Measurements from ENCODE around the gene SMPD4. TPM values are rescaled to one million over a fixed set of nuclear protein-coding genes. Genes with fewer than 3 reads are reported as not detected.
"Not testable (repeated sequence)": the region's sequence is repeated elsewhere in the genome, so short reads cannot be mapped to it uniquely, and the experiment has no call there.

Gene SMPD4
- total and polyA plus RNA-seq, 2 donors (not counting 1 experiment from before 2014, with no cell fraction given) = 63.8 to 80.6 TPM

- H3K36me3 ChIP-seq (replicated peaks in 1 of 2; ENCODE audit: control extremely low read depth in 1 of 2, control insufficient read depth in 1 of 2, extremely low read depth in 1 of 2, insufficient read depth in 2 of 2, low read length in 1 of 2); DNase-seq; H3K4me1 Mint-ChIP-seq; H3K27ac ChIP-seq (ENCODE audit: low read length in 2 of 2); H2AFZ ChIP-seq (ENCODE audit: insufficient read depth, low read depth, low read length, poor library complexity, severe bottlenecking); intact Hi-C loops (cut with micrococcal nuclease); H3K4me1 ChIP-seq (ENCODE audit: control insufficient read depth in 2 of 2, insufficient read depth in 2 of 2, low read length in 2 of 2); H3K9me3 ChIP-seq (ENCODE audit: control extremely low read depth in 1 of 3, control insufficient read depth in 2 of 3, insufficient read depth in 1 of 3, low read length in 2 of 3); H3K4me3 ChIP-seq (ENCODE audit: control extremely low read depth in 1 of 5, extremely low read depth in 1 of 5, insufficient read depth in 1 of 5, low read depth in 2 of 5, low read length in 4 of 5); ATAC-seq (ENCODE audit: low read depth); H3K27me3 ChIP-seq (replicated peaks in 1 of 4; ENCODE audit: control extremely low read depth in 1 of 4, control insufficient read depth in 3 of 4, insufficient read depth in 4 of 4, low read length in 3 of 4); POLR2A ChIA-PET; H3K4me2 ChIP-seq (replicated peaks; ENCODE audit: low read depth, low read length, poor library complexity, severe bottlenecking); H3K79me2 ChIP-seq (ENCODE audit: control insufficient read depth, insufficient read depth, low read length); H3K9ac ChIP-seq (ENCODE audit: low read length); H4K20me1 ChIP-seq (ENCODE audit: control insufficient read depth, insufficient read depth, low read length, poor library complexity, severe bottlenecking); H3K4me3 Mint-ChIP-seq; H3K27me3 Mint-ChIP-seq; H3K27ac Mint-ChIP-seq; H3K9me3 Mint-ChIP-seq (ENCODE audit: insufficient read depth); CTCF ChIA-PET: not testable (repeated sequence)
- WGBS (ENCODE audit: insufficient coverage) = no CpG with 5 or more reads among the region's 7 CpGs
Observed at GRCh38 chr2:130202518-130202917, 21.1 kb upstream of the SMPD4 start.

GRCh38 chr2:130198343-130198742 lies 16.9 kb upstream of the SMPD4 start, which contains the start of gene TUBA3E:
Gene TUBA3E, minus strand, starts transcription at chr2:130198439. Its CDS starts 79 bp downstream, at chr2:130198360.
- Mint-ChIP-seq H3K4me1 (no peaks in the 10 kb centered on the region), H3K27ac (no peak within 1 kb of the TSS), H3K9me3 (ENCODE audit: insufficient read depth) (no peaks in the 10 kb centered on the region), H3K4me3 (no peak within 1 kb of the TSS), H3K27me3 (no peaks in the 10 kb centered on the region)
- Histone ChIP-seq H3K9ac (ENCODE audit: low read length) (no peak within 1 kb of the TSS), H3K27ac (ENCODE audit: low read length in 2 of 2) (no peak within 1 kb of the TSS), H2AFZ (ENCODE audit: insufficient read depth, low read depth, low read length, poor library complexity, severe bottlenecking) (no peak within 1 kb of the TSS), H4K20me1 (ENCODE audit: control insufficient read depth, insufficient read depth, low read length, poor library complexity, severe bottlenecking) (no peaks in the 10 kb centered on the region), H3K4me1 (ENCODE audit: control insufficient read depth in 2 of 2, insufficient read depth in 2 of 2, low read length in 2 of 2) (no peaks in the 10 kb centered on the region), H3K4me3 (ENCODE audit: control extremely low read depth in 1 of 5, extremely low read depth in 1 of 5, insufficient read depth in 1 of 5, low read depth in 2 of 5, low read length in 4 of 5) (no peak within 1 kb of the TSS), H3K36me3 (replicated peaks in 1 of 2; ENCODE audit: control extremely low read depth in 1 of 2, control insufficient read depth in 1 of 2, extremely low read depth in 1 of 2, insufficient read depth in 2 of 2, low read length in 1 of 2) (no peaks in the 10 kb centered on the region), H3K79me2 (ENCODE audit: control insufficient read depth, insufficient read depth, low read length) (no peaks in the 10 kb centered on the region), H3K4me2 (replicated peaks; ENCODE audit: low read depth, low read length, poor library complexity, severe bottlenecking) (no peak within 1 kb of the TSS), H3K27me3 (replicated peaks in 1 of 4; ENCODE audit: control extremely low read depth in 1 of 4, control insufficient read depth in 3 of 4, insufficient read depth in 4 of 4, low read length in 3 of 4) (no peaks in the 10 kb centered on the region), H3K9me3 (ENCODE audit: control extremely low read depth in 1 of 3, control insufficient read depth in 2 of 3, insufficient read depth in 1 of 3, low read length in 2 of 3) (no peaks in the 10 kb centered on the region)
- ATAC-seq (ENCODE audit: low read depth) (no peak), DNase-seq (no peak)
- intact Hi-C loops (cut with micrococcal nuclease) = no loop called here
- TF ChIP-seq EZH2 (IDR thresholded peaks at IDR 0.05; ENCODE audit: borderline replicate concordance, insufficient read depth, low read depth, low read length, poor library complexity, severe bottlenecking) = no peak
- no peak for TF ChIP-seq CTCF (IDR thresholded peaks at IDR 0.05)
- ChIA-PET CTCF (no interaction called here), POLR2A (no interaction called here)
- no CpG with 5 or more reads among the region's 26 CpGs for WGBS (ENCODE audit: insufficient coverage)

DNA sequence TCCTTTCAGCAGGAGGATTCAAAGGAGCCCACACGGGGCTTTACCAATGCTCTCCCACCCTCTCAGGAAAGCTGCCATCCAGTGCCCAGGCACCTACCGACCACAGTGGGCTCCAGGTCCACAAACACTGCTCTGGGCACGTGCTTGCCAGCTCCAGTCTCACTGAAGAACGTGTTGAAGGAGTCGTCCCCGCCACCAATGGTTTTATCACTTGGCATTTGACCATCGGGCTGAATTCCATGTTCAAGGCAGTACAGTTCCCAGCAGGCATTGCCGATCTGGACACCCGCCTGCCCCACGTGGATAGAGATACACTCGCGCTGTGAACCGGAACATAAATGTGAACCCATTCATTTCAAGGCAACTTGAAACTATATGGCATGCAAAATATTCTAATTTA lies 14.7 kb upstream of the SMPD4 start:
- H3K79me2 ChIP-seq (ENCODE audit: control insufficient read depth, insufficient read depth, low read length); H3K27ac Mint-ChIP-seq; H3K27me3 ChIP-seq (replicated peaks in 1 of 4; ENCODE audit: control extremely low read depth in 1 of 4, control insufficient read depth in 3 of 4, insufficient read depth in 4 of 4, low read length in 3 of 4); H3K9ac ChIP-seq (ENCODE audit: low read length); H3K27me3 Mint-ChIP-seq; DNase-seq; H3K4me2 ChIP-seq (replicated peaks; ENCODE audit: low read depth, low read length, poor library complexity, severe bottlenecking); ATAC-seq (ENCODE audit: low read depth); H4K20me1 ChIP-seq (ENCODE audit: control insufficient read depth, insufficient read depth, low read length, poor library complexity, severe bottlenecking); H3K4me3 Mint-ChIP-seq; H3K4me1 ChIP-seq (ENCODE audit: control insufficient read depth in 2 of 2, insufficient read depth in 2 of 2, low read length in 2 of 2); H2AFZ ChIP-seq (ENCODE audit: insufficient read depth, low read depth, low read length, poor library complexity, severe bottlenecking); H3K36me3 ChIP-seq (replicated peaks in 1 of 2; ENCODE audit: control extremely low read depth in 1 of 2, control insufficient read depth in 1 of 2, extremely low read depth in 1 of 2, insufficient read depth in 2 of 2, low read length in 1 of 2); H3K27ac ChIP-seq (ENCODE audit: low read length in 2 of 2); H3K4me1 Mint-ChIP-seq; H3K4me3 ChIP-seq (ENCODE audit: control extremely low read depth in 1 of 5, extremely low read depth in 1 of 5, insufficient read depth in 1 of 5, low read depth in 2 of 5, low read length in 4 of 5); H3K9me3 ChIP-seq (ENCODE audit: control extremely low read depth in 1 of 3, control insufficient read depth in 2 of 3, insufficient read depth in 1 of 3, low read length in 2 of 3); intact Hi-C loops (cut with micrococcal nuclease); CTCF ChIA-PET; POLR2A ChIA-PET; H3K9me3 Mint-ChIP-seq (ENCODE audit: insufficient read depth): not testable (repeated sequence)
- WGBS (ENCODE audit: insufficient coverage) = no CpG with 5 or more reads among the region's 13 CpGs
